Left kidney (tissue), 2 donors: Measurements from ENCODE around the gene TBC1D4. TPM values are rescaled to one million over a fixed set of nuclear protein-coding genes. Genes with fewer than 3 reads are reported as not detected.
"Not testable (repeated sequence)": the region's sequence is repeated elsewhere in the genome, so short reads cannot be mapped to it uniquely, and the experiment has no call there.

Experiments
- DNase-seq: peaks from one replicate; pipeline ENCODE4 v3.0.0-alpha.2; 2013
- polyA plus RNA-seq: library from polyadenylated mRNA; unstranded; fragments of 120-200 nt; gene quantifications from one replicate; pipeline ENCODE4 v1.2.1, GENCODE V29; 2013; ENCODE audit not compliant: insufficient read length

Gene TBC1D4
- polyA plus RNA-seq, 1 donor = 59.5 TPM

- no peak for DNase-seq
Measured at GRCh38 chr13:75264611-75265010, 217.4 kb downstream of the TBC1D4 start.

DNA sequence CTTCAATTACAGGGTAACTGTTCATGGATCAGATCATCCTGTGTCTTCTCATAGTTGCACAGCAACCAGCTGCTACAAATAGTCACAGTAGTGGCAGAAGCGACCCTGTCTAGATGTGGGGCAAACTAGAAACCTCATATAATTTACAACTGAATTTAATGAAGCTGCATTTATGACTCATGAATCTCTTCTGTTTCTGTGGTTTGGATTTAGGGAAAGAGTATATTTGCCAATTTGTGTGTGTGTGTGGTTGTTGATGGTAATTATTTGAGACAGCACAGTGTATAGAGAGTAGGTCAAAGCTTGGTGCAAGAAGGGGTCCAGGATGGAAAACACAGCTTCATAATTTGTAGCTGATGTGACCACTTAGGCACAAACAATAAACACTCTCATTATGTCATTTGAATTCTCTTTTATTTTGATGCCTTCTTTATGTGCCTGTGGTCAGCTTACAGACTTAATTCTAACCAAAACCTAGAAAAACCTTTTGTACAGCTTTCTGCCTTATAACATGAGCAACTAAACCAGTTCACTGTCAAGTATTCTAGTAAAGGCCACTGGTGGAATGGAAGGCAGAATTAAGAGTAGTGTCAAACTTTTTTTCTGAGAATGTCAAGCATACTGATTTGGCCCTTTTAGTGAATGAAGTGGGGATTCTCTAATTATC lies 218.1 kb downstream of the TBC1D4 start:
- no peak for DNase-seq

- peak; percentile 56 for DNase-seq
Measured at GRCh38 chr13:75258159-75258782, 223.7 kb downstream of the TBC1D4 start.

DNA sequence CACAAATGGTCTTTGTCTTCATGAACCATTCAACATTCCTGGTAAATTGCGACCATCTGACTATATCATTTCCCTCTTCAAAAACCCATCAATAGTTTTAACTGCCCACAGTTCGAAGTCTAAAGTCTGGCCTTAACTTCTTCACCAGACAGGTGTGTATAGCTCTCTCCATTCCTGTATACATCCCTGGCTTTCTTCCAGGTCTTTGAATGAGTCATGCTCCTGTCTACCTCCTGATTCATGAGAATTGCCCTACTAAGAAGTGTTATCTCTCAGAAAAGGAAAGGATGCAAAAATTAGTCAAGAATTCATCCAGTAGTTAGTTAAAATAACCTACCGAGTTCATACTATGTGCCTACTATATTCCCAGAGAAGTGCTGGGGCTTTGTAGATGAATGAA lies 225.0 kb downstream of the TBC1D4 start:
- DNase-seq = no peak

GRCh38 chr13:75255653-75256052 lies 226.3 kb downstream of the TBC1D4 start:
- no peak for DNase-seq

DNA sequence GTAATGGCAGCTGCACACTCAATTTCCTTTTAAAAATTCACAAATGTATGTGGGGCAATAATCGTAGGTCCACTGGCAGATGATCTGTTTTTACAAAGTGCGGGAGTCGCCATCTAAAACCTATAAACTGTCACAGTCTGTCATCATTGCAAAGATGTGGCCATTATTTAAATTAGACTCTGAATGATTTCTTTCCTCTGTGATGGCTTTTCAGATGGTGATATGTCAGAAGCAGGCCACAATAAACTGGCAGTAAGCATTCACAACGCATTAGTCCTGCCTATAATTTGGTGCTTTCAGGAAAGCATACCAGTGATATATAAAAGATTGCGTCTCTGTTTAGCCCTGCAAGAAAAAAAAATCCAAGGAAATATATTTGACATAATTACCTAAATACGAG lies 226.8 kb downstream of the TBC1D4 start:
- DNase-seq = no peak

- no peak for DNase-seq
Measured at GRCh38 chr13:75251188-75251587, 230.8 kb downstream of the TBC1D4 start.

DNA sequence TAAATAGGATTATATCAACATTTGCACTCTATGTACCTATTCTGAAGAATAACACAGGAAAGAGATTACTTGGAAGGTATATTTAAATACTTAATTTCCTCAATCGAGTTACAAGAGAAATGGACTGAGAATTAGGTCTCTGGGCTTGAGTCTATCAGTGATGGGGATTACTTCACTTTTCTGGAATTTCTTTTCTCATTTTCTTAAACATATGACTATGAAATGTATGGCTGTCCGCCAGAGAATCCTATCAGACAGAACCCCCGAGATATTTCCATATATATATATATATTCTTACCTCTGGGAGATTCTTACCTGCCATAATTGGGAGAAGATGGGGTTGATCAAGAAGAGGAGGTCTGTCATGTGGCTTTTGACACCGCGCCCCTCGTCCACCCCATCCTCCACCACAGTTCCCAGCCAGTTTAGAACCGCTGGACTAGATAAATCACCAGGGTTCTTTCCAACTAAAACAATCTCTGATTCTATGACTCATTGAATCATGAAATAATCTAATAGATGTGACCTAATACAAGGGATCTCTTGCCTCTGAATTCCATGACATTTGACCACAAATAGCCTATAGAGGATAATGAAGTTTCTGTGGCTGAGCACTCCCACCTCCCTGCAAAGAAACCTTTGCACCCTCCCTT lies 231.3 kb downstream of the TBC1D4 start:
- DNase-seq = no peak

- DNase-seq = not testable (repeated sequence)
Measured at GRCh38 chr13:75245578-75245977, 236.4 kb downstream of the TBC1D4 start.

- not testable (repeated sequence) for DNase-seq
Measured at GRCh38 chr13:75240240-75240639, 241.7 kb downstream of the TBC1D4 start.

DNA sequence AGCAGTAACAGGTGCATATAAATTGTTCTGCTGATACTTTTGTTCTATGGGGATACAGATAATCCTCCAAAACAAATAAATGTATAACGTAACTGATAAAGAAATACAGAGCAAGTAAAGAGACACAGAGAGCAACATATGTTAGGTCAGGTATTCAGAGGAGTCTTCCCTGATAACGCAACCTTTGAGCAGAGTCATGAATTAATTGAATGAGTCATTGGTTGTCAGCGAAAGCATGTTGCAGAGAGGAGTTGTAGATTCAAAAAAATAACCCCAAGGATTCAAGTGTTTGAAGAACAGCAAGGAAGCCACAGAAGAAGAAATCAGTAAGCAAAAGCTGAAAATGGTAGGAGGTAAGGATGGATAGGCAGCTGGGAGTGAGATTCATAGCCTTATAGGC lies 245.2 kb downstream of the TBC1D4 start:
- DNase-seq = no peak

Other genes starting within 250 kb of the TBC1D4 start
- gene COMMD6, start 55.7 kb upstream of the TBC1D4 start, polyA plus RNA-seq = 218 TPM
- gene UCHL3, start 67.6 kb upstream of the TBC1D4 start, polyA plus RNA-seq = 35.1 TPM
- gene LMO7, start 154.2 kb upstream of the TBC1D4 start, polyA plus RNA-seq = 108 TPM